HG03097 (cell line): ENCODE data around the gene MRAP.
"Not testable (repeated sequence)": the region's sequence is repeated elsewhere in the genome, so short reads cannot be mapped to it uniquely, and the experiment has no call there.

Source experiments
- ATAC-seq: cut with Tn5 transposase; IDR thresholded peaks from one replicate; pipeline ENCODE4 v1.9.1; 2021; ENCODE audit not compliant: unreplicated experiment, low FRiP score

The MRAP gene

DNA sequence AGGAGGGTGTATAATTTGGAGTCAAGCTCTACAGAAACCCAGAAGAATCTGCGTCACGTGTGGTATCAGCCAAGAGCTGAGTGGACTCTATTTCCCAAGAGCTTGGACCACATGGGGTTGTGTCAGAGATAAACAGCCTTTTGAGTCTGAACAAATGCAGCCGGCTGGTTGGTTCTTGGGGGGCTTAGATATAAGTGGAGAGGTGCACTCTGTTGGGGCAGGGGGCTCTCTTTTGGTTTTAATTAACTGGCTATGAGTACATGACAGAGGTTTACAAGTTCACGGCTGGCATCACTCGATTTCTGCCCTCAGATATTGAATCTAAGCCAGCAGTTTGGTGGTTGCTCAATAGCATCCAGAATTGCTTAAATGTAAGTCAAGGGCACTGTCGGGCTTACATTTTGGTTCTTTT lies 501 bp upstream of the MRAP start:
- no peak for ATAC-seq

DNA sequence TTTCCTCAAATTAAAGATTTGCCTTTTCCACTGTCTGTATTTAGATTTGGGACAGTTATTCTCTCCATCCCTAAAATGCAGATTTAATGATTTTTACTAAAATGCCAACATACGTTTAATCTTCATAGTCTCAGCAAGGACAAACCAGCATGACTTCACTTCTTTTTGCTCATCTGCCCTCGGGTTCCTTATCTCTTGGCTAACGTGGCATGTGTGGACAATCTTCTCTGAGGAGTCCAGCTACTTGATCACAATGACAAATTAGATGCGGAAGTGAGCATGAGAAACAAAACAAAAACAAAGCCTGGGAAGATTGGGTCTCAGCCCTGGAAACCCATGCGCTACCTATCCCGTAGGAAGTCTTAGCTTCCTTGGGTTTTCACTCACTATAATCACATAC lies 1.0 kb downstream of the MRAP start:
- ATAC-seq, result no peak

DNA sequence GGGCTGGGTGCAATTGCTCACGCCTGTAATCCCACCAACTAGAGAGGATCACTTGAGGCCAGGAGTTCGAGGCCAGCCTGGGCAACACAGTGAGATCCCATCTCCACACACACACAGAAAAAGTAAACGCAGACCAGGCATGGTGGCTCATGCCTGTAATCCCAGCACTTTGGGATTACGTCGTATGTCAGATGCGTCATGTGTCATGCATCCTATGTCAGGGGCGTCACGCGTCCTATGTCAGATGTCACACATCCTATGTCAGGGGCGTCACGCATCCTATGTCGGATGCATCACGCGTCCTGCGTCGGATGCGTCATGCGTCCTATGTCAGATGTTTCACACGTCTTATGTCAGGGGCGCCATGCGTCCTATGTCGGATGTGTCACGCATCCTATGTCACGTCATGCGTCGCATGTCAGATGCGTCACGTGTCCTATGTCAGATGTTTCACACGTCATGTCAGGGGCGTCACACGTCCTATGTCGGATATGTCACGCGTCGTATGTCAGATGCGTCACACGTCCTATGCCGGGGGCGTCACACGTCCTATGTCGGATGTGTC lies 1.5 kb downstream of the MRAP start:
- no peak for ATAC-seq

DNA sequence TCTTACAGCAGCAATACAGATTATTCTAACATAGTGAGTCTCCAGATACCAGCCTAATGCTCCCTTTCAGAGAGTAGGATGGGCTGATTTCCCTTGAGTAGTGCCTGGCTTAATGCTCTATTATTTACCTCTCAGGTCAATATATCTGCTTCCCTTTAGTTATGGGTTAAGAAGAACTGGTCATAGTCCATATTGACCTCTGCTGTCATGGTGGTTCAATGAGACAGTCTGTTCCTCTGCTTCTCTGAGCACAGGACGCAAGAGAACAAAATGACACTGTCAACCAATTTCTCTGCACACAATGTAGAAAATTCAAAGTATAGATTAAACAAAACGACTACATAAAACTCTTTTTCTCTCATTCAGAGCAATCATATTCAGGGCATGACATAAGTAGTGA lies 2.9 kb downstream of the MRAP start:
- no peak for ATAC-seq

DNA sequence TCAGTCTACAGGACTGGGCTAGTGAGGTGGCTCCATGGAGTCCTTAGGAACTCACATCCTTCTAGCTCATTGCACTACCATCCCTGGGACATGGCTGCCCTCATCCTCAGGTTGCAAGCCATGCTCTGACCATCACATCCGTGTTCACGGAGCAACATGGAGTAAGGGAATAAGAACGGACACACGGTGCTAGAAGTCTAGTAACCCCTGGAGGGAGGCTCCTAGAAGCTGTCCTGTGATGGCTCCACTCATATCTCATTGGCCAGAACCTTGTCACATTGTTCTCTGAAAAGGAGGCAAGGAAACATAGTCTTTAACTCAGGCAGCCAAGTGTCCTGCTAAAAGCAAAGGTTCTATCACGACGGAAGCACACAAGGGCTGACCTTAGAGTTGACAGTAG lies 3.9 kb downstream of the MRAP start:
- ATAC-seq, result no peak

DNA sequence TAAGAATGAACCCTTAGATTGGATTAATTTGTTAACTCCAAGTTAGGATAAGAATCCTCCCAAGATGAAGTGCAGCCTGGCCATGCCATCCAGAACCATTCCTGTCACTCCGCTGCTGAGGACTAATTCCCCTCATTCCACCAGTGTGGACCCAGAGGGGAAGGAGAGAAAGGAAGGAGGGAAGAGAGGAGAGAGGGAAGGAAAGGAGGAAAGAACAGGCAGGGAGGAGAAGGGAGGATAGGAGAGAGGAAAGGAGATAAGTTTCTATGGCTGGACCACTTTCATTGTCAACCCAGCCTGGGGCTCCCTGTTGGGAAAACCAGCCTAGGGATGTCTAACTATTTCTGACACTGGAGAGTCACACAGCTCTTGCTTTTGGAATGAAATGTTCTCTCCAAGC lies 4.7 kb downstream of the MRAP start:
- ATAC-seq, result no peak

DNA sequence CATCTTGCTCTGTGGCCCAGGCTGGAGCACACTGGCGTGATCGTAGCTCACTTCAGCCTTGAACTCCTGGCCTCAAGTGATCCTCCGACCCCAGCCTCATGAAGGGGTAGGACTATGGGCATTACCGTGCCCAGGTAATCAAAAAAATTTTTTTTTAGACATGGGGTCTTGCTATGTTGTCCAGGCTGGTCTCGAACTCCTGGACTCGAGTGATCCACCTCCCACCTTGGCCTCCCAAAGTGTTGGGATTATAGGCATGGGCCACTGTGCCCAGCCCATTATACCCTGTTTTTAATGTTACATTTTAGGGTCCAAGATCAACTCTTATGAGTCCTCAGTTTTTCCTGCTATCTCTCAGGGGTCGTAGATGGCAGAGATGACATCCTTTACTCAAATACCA lies 6.3 kb downstream of the MRAP start:
- ATAC-seq, result no peak

DNA sequence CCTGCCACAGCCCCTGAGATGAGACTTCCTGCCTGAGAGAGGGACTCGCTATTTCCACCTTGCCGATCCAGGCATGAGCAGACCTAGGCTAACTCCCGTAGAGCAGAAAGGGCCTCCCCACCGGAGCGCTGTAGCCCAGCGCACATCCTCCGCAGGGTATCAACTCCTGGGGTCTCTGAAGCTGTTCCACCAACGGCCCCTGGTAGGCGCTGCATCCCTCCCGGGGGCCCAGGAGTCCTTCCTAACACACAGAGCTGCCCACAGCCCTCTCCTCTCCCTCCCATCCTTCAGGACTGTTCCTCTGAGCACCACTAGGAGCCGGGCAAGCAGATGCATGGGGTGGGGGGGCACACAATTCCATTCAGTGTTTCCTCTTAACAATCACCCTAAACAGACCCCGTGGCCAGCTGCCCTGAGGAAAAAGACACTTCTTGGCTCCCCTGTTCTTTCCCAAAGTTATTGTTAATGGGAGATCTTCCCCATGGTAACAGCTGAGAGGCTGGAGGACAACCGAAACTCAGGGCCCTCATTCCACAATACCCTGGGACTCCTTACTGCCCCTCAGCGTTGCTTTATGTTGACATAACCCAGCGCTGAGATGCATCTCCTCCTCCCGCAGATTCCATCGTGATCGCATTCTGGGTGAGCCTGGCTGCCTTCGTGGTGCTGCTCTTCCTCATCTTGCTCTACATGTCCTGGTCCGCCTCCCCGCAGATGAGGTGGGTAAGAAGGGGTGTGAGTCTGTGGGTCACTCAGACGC lies 7.5 kb downstream of the MRAP start:
- no peak for ATAC-seq

DNA sequence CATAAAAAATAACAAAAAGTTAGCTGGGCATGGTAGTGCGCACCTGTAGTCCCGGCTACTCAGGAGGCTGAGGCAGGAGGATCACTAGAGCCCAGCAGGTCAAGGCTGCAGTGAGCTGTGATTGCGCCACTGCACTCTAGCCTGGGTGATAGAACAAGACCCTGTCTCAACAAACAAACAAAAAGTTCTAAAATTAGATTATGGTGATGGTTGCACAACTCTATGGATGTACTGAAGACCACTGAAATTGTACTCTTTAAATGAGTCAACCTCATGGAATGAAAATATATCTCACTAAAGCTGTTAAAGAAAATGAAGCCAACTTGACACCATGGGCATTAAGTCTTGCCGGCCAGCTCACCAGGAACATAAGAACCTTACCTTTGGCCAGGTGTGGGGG lies 9.1 kb downstream of the MRAP start:
- ATAC-seq, result no peak

DNA sequence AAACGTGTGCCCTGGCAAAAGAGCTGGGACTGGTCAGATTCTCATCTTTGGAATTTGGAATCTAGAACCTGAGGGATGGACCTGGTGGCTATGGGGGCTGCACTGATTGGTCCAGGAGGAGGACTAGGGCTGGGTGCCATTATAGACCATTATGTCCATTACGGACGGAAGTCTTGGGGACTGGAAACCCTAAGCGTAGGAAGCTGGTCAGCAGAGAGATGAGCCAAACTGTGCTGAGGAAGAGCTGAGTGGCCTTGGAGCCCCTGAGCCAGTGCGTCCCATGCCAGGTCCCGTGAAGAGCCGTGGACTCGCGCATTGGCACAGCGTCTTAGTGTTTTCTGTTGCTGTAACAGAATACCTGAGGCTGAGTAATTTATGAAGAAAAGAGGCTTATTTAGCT lies 10.0 kb downstream of the MRAP start:
- no peak for ATAC-seq

DNA sequence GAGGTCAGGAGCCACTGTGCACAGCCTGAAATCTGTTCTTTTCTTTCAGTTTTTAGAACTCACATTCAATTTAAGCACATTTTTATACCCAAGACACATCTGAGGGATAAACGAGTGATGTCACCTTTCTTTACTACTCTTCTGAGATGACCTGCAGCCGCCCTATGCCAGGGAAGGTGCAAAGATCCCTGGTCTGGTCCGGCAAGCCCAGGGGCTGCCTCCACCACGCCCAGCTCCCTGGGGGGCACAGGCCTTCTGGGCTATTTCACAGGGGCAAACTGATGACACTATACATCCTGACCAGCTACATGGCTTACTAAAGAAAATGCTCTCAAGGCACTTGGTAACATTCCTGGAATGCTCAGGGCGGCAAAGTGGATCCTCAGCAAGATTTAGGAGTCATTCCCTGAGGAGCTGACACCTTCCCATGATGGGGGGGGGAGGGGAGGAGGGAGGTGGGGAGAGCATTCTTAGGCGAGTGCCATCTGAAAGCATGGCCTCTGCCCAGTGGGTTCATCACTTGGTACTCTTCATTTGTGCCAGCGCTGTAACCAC lies 11.3 kb downstream of the MRAP start:
- ATAC-seq, result no peak

DNA sequence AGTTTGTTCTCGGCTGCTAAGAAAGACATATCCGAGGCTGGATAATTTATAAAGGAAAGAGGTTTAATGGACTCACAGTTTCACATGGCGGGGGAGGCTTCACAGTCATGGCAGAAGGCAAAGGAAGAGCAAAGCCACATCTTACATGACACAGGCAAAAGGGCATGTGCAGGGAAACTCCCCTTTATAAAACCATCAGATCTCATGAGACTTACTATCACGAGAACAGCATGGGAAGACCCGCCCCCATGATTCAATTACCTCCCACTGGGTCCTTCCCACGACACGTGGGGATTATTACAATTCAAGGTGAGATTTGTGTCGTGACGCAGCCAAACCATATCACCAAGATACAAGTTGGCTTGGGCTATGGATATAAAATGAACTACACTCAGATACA lies 12.3 kb downstream of the MRAP start:
- not testable (repeated sequence) for ATAC-seq

DNA sequence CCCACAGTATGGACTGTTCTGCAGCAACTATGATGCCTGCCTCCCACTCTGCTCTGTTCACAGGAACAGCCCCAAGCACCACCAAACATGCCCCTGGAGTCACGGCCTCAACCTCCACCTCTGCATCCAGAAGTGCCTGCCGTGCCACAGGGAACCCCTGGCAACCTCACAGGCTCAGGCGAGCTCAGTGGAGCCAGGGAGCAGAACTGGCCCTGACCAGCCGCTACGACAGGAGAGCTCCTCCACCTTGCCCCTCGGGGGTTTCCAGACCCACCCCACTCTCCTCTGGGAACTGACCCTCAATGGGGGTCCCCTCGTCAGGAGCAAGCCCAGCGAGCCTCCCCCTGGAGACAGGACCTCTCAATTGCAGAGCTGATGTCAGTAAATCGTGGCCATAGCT lies 13.0 kb downstream of the MRAP start:
- ATAC-seq, result no peak

DNA sequence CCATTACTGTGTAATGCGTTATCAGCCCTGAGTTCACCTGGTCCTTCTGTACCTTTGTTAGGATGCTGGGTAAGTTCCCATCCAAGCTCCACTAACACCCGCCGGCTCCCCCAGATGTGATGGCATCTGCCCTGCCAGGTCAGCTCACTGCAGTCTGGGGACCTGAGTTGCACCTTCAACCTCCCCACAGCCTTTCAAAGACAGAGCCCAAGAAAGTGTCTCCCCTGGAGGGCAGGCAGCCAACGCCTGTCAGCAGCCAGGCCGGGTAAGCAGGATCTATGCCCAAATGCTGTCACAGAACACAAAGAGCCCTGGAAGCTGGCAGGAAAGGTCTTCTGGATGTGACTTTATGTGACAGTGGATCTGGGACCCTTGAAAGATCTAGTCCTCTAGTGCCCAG lies 13.7 kb downstream of the MRAP start:
- no peak for ATAC-seq

DNA sequence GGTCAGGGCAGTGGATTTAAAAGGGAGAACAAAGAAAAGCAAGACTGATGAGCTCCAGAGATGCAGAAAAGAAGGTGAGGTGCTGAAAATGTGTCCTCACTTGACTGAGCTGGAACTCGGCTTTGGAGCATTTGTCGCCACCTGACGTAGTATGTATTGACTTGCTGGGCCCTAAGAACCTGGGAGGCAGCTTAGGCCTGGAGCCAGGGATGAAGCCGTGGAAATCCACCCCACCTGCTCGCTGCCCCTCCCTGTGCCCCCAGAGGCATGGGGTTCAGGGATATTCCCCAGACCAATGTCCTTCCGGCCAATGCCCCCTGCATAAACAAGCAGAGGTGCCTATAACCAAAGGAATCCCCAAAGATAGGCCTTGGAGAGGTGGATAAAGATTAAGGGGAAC lies 14.3 kb downstream of the MRAP start:
- ATAC-seq, result no peak

DNA sequence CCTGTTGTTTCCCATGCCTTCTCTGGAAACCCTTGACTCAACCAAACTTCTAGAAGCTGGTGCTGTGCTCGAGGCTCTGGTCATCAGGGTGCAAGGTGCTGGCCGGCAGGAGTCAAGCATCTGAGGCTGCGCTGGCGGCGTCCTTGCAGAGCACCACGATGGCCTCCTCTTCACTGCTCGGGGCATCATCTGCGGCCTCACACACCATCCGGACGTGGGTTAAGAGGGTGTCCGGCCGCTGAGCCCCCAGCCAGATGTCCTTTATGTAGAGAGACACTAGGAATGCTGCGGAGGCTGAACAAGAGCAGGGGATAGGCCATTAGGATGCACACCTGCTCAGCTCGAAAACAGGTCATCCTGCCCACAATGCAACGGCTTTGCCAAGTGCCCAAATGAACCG lies 16.2 kb downstream of the MRAP start:
- no peak for ATAC-seq

DNA sequence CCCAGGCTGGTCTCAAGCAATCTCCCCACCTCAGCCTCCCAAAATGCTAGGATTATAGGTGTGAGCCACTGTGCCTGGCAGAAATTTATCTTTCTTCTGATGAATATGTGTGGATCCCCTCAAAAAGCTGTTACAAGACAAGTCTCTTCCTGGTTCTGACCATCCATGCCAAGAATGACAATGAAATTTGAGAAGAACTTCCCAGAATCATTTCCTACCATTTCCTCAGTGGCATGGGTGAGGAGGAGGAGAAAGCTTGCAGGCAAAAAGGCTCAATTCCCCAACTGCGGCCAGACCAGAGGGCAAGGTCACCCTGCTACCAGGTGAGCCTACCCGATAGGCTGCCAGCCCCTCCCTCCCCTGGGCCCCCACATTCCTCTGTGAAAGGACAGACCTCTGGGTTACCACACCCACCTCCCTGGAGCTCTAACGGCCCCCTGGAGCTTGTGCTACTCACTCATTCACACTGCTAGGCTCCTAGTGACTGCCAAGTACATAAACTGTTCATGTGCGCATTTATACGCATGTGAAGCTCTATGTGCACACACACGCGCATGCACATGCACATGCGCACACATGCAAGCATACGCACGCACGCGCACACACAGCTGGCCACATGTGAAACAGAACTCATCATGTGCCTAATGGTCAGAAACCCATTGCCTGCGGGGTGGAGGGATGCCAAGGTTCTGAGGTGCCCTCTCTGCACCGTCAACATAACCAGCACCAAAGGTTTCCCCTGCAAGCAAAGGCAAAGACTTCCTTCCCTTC lies 17.0 kb downstream of the MRAP start:
- ATAC-seq, result no peak

DNA sequence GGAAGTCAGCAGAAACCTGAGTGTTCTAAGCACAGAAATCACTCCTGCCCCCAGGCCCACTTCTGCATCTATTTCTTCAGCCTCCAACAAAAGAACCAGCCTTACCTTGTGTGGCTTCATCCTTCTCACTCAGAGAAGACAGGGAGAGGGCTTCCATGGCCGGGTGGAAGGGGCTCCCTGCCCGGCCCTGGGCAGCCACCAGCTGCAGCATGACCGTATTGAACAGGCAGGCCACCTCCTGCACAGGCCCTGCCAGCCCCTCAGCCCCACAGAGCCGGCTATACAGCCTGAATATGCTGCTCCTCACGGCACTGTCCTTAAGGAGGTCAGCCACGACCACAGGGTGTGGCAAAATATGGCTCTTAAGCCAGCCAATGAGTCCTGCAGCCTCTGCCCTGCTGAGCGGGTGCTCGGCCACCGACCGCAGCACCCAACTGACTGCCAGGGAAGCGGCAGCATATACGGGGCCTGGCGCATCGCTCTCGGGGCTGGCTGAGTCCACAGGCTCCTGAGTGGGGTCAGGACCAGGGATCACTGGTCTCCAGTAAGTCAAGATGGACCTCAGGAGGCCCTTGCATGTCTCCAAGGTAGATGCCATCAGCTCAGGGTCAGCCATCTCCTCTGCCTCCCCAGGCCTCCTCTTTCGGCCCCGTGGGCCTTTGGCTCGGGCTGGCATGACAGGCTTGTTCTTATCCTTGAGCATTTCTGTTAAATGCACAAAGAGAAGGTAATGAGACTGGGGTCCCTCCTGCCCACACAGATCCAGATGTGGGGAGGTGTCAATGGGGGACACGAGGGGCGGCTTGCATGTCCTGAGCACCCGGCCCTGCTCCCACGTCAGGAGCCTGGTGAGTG lies 17.9 kb downstream of the MRAP start:
- ATAC-seq, result no peak

DNA sequence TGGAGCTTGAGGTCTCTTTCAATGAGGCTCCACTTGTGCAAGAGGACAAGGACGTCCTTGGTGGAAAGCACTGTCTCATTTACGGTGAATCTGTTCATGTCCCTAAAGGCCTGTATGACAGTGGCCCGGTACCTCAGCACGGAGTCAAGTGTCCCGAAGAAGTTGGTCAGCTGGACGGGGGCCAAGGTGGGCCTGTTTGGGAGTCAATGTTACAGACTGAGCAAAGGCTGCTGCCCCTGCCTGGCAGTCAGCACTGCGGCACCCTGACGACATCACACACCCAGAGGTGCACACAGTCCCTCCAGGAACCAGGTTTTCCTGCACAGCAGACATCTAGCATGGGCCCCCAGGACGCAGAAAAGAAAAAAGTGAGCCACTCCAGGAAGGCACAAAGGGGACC lies 19.1 kb downstream of the MRAP start:
- no peak for ATAC-seq

DNA sequence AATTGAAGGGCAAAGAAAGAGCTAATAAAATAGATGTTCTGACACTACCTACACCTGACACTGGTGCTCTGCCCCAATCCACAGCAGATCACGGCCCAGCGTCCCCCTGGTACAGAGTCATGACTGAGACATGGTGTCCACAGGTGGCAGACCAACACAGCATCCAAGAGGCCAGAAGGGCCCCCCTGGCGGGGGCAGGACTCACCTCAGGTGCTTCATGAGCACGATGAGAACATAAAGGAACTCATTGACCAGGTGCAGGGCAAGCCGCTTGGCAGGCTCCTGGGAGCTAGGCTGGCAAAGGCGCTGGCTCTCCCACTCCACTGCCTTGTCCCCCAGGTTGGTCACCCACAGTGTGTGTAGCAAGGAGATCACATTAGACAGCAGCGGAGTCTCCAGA lies 20.4 kb downstream of the MRAP start:
- no peak for ATAC-seq

DNA sequence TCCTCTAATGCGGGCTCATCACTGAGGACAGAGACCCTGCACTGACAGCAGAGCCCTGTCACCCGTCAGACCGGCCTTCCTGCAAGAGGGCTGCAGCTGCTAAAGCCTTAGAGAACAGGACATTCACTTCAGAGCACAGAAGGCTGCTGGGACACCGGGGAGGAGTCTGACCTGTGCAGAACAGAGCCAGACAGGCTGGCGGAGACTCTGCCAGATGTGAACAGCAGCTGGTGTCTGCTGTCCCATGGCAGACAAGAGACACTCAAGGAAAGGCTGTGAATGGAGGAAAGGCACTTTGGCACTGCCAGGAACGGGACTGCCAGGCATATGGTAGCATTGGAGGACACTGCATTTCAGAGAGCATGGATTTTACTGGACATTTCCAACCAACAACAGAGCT lies 21.4 kb downstream of the MRAP start:
- no peak for ATAC-seq
